ENCODE results near the gene DPF3.
"Not testable (repeated sequence)": the region's sequence is repeated elsewhere in the genome, so short reads cannot be mapped to it uniquely, and the experiment has no call there.

DPF3 gene

DNA sequence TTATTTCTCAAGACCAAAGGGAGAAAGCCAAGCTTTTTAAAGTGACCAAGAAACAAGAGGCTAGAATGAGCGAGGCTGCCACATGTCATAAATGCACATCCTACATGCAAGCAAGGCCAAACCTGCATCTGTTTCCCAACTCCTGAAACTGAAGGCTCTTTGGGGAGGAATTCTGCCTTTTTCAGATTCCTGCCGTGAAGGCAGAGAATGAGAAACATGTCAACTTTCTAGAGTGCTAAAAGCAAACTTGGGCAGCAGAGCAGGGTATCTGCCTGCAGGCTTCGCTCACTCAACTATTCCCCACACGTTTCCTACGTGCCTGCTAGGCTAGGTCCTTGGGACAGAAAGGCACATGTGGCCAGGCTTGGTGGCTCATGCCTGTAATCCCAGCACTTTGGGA is 15.2 kb downstream of the DPF3 start:
- TF ChIP-seq, protein P1, sequence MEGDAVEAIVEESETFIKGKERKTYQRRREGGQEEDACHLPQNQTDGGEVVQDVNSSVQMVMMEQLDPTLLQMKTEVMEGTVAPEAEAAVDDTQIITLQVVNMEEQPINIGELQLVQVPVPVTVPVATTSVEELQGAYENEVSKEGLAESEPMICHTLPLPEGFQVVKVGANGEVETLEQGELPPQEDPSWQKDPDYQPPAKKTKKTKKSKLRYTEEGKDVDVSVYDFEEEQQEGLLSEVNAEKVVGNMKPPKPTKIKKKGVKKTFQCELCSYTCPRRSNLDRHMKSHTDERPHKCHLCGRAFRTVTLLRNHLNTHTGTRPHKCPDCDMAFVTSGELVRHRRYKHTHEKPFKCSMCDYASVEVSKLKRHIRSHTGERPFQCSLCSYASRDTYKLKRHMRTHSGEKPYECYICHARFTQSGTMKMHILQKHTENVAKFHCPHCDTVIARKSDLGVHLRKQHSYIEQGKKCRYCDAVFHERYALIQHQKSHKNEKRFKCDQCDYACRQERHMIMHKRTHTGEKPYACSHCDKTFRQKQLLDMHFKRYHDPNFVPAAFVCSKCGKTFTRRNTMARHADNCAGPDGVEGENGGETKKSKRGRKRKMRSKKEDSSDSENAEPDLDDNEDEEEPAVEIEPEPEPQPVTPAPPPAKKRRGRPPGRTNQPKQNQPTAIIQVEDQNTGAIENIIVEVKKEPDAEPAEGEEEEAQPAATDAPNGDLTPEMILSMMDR (IDR thresholded peaks at IDR 0.05; ENCODE audit: insufficient read depth, low read length, poor library complexity, severe bottlenecking) = no peak
- TF ChIP-seq EZH2phosphoT487 (conservative IDR thresholded peaks at IDR 0.05; ENCODE audit: low read length) = no peak
- Histone ChIP-seq H3K4me3 (ENCODE audit: insufficient read depth, low read length, poor library complexity, severe bottlenecking) (no peak overlapping the region), H3K4me2 (ENCODE audit: low read depth, low read length, poor library complexity, severe bottlenecking) (no peak overlapping the region), H3K9ac (ENCODE audit: low read length) (no peak overlapping the region), H3K9me2 (replicated peaks; ENCODE audit: insufficient read depth, low read length) (no peaks in the 10 kb centered on the region), H3K79me2 (ENCODE audit: insufficient read depth, low read length) (no peaks in the 10 kb centered on the region; the same call in 1 of the 2 replicates), H3F3A (ENCODE audit: insufficient read depth) (no peaks in the 10 kb centered on the region), H3K36me3 (ENCODE audit: low read length) (no peaks in the 10 kb centered on the region), H2AFZ (ENCODE audit: low read depth, low read length, severe bottlenecking) (no peak overlapping the region), H3K27ac (ENCODE audit: low read depth, low read length) (no peak overlapping the region), H4K20me1 (ENCODE audit: low read depth, low read length) (no peaks in the 10 kb centered on the region), H3K9me3 (ENCODE audit: insufficient read depth, low read length) (no peaks in the 10 kb centered on the region), H3K27me3 (ENCODE audit: low read length) (no peaks in the 10 kb centered on the region)

DNA sequence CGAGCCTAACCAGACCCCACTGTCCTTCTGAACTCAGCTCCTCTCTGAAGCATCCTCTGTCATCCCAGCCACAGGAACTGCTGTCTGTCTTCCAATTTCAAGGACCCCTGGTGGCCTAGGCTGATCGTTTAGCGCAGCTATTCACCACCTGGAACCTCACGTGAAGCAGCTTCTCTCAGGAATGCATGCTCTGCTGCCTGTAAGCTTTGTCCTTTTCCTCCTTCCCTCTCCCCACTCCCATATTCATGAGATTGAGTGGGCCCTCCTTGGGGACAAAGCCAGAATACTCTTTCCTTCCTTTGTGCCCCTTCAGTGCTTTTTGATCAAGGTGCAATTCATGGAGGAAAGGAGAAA is 17.2 kb downstream of the DPF3 start:
- Histone ChIP-seq H4K20me1 (ENCODE audit: low read depth, low read length) (no peaks in the 10 kb centered on the region), H3F3A (ENCODE audit: insufficient read depth) (no peaks in the 10 kb centered on the region), H3K9me2 (replicated peaks; ENCODE audit: insufficient read depth, low read length) (no peaks in the 10 kb centered on the region), H2AFZ (ENCODE audit: low read depth, low read length, severe bottlenecking) (no peak overlapping the region), H3K36me3 (ENCODE audit: low read length) (no peaks in the 10 kb centered on the region), H3K4me3 (ENCODE audit: insufficient read depth, low read length, poor library complexity, severe bottlenecking) (no peak overlapping the region), H3K9ac (ENCODE audit: low read length) (no peak overlapping the region), H3K27ac (ENCODE audit: low read depth, low read length) (no peak overlapping the region), H3K4me2 (ENCODE audit: low read depth, low read length, poor library complexity, severe bottlenecking) (no peak overlapping the region), H3K79me2 (ENCODE audit: insufficient read depth, low read length) (no peaks in the 10 kb centered on the region; the same call in 1 of the 2 replicates), H3K27me3 (ENCODE audit: low read length) (no peaks in the 10 kb centered on the region), H3K9me3 (ENCODE audit: insufficient read depth, low read length) (no peaks in the 10 kb centered on the region)
- TF ChIP-seq, protein P1 (IDR thresholded peaks at IDR 0.05; ENCODE audit: insufficient read depth, low read length, poor library complexity, severe bottlenecking) = no peak
- TF ChIP-seq EZH2phosphoT487 (conservative IDR thresholded peaks at IDR 0.05; ENCODE audit: low read length) = no peak

DNA sequence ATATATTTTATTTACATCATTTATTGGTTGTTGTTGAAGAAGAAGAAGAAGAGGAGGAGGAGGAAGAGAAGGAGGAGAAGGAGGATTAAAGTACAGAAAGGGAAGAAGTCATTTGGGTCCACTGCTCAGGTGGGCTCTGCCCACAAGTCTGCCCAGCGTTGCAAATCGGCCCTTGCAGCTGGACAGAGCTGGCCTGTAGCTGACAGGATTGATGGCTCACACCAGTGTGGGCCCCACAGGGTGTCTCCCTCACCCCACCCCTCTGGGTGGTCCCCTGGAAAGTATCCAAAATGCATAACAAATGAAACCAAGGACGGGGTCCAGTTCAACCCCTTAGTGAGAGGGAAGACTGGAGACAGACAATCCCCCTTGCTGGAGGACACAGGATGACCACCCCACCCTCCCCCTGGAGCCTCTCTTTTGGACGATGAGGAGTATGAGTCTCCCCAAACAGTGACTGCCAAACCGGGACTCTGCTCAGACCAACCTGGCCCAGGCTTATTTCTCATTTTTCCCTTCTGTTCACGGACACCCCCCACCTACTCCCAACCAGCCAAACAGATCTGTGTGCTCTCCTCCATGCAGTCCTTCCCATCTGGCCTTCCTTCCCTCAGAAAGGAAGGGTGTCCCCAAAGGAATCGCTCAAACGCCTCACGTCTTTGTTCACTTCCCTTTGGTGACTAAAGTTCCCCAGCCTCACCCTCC is 17.7 kb downstream of the DPF3 start:
- Histone ChIP-seq H4K20me1 (ENCODE audit: low read depth, low read length) (no peaks in the 10 kb centered on the region), H3K9ac (ENCODE audit: low read length) (no peak overlapping the region), H3K9me2 (replicated peaks; ENCODE audit: insufficient read depth, low read length) (no peaks in the 10 kb centered on the region), H2AFZ (ENCODE audit: low read depth, low read length, severe bottlenecking) (no peak overlapping the region), H3K4me3 (ENCODE audit: insufficient read depth, low read length, poor library complexity, severe bottlenecking) (no peak overlapping the region), H3F3A (ENCODE audit: insufficient read depth) (no peaks in the 10 kb centered on the region), H3K79me2 (ENCODE audit: insufficient read depth, low read length) (no peaks in the 10 kb centered on the region; the same call in 1 of the 2 replicates), H3K27me3 (ENCODE audit: low read length) (no peaks in the 10 kb centered on the region), H3K4me2 (ENCODE audit: low read depth, low read length, poor library complexity, severe bottlenecking) (no peak overlapping the region), H3K27ac (ENCODE audit: low read depth, low read length) (no peak overlapping the region), H3K9me3 (ENCODE audit: insufficient read depth, low read length) (no peaks in the 10 kb centered on the region), H3K36me3 (ENCODE audit: low read length) (no peaks in the 10 kb centered on the region)
- TF ChIP-seq, protein P1 (IDR thresholded peaks at IDR 0.05; ENCODE audit: insufficient read depth, low read length, poor library complexity, severe bottlenecking) = no peak
- TF ChIP-seq EZH2phosphoT487 (conservative IDR thresholded peaks at IDR 0.05; ENCODE audit: low read length) = no peak

DNA sequence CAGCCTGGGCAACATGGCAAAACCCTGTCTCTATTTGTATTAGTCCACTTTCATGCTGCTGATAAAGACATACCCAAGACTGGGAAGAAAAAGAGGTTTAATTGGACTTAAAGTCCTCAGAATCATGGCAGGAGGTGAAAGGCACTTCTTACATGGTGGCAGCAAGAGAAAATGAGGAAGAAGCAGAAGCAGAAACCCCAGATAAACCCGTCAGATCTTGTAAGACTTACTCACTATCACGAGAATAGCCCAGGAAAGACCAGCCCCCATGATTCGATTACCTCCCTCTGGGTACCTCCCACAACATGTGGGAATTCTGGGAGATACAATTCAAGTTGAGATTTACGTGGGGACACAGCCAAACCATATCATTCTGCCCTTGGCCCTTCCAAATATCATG is 23.0 kb downstream of the DPF3 start:
- H3K4me2 ChIP-seq (ENCODE audit: low read depth, low read length, poor library complexity, severe bottlenecking); H3K36me3 ChIP-seq (ENCODE audit: low read length); H3K27ac ChIP-seq (ENCODE audit: low read depth, low read length); H3K79me2 ChIP-seq (ENCODE audit: insufficient read depth, low read length); H3F3A ChIP-seq (ENCODE audit: insufficient read depth); H3K4me3 ChIP-seq (ENCODE audit: insufficient read depth, low read length, poor library complexity, severe bottlenecking); H2AFZ ChIP-seq (ENCODE audit: low read depth, low read length, severe bottlenecking); H3K27me3 ChIP-seq (ENCODE audit: low read length); H3K9ac ChIP-seq (ENCODE audit: low read length); H3K9me2 ChIP-seq (replicated peaks; ENCODE audit: insufficient read depth, low read length); H4K20me1 ChIP-seq (ENCODE audit: low read depth, low read length); H3K9me3 ChIP-seq (ENCODE audit: insufficient read depth, low read length): not testable (repeated sequence)
